Mesenchymal stem cell (in vitro differentiated cells and primary cell): Measurements from ENCODE around the gene DLAT.
"Not testable (repeated sequence)": the region's sequence is repeated elsewhere in the genome, so short reads cannot be mapped to it uniquely, and the experiment has no call there.

Source experiments
- DNase-seq: peaks from one replicate; pipeline ENCODE4 v3.0.0-alpha.2; 2013
- H2AFZ ChIP-seq: one replicate; pipeline ENCODE4 v1.6.1; 2013; ENCODE audit warnings: low read depth, mild to moderate bottlenecking, control low read depth, inconsistent platforms, low read length, moderate library complexity
- H2AK5ac ChIP-seq: 2 replicates; pipeline ENCODE4 v1.6.1; 2013; ENCODE audit warnings: low read length, moderate library complexity, mild to moderate bottlenecking, inconsistent platforms; ENCODE audit not compliant: severe bottlenecking
- H2BK120ac ChIP-seq: one replicate; pipeline ENCODE4 v1.6.1; 2013; ENCODE audit warnings: low read depth, mild to moderate bottlenecking, inconsistent platforms, low read length, moderate library complexity
- H2BK12ac ChIP-seq, 2 experiments: one replicate each; pipeline ENCODE4 v1.6.1; 2013; ENCODE audit warnings: inconsistent platforms in 2 of 2, low read length in 2 of 2, mild to moderate bottlenecking in 2 of 2, moderate library complexity in 2 of 2, control low read depth in 1 of 2
- H2BK15ac ChIP-seq: one replicate; pipeline ENCODE4 v1.6.1; 2013; ENCODE audit warnings: mild to moderate bottlenecking, low read depth, inconsistent platforms; ENCODE audit not compliant: poor library complexity, severe bottlenecking
- H2BK5ac ChIP-seq: 2 replicates; pipeline ENCODE4 v1.6.1; 2013; ENCODE audit warnings: low read depth, mild to moderate bottlenecking, low read length, control low read depth, inconsistent platforms; ENCODE audit not compliant: poor library complexity, severe bottlenecking
- H3K14ac ChIP-seq, 2 experiments: one replicate each; pipeline ENCODE4 v1.6.1; 2013; ENCODE audit warnings: inconsistent platforms in 2 of 2, low read length in 2 of 2, control low read depth in 1 of 2, mild to moderate bottlenecking in 1 of 2, moderate library complexity in 1 of 2
- H3K18ac ChIP-seq, 2 experiments: one replicate each; pipeline ENCODE4 v1.6.1; 2013; ENCODE audit warnings: inconsistent platforms in 2 of 2, low read length in 2 of 2, control low read depth in 1 of 2, low read depth in 1 of 2, mild to moderate bottlenecking in 1 of 2
- H3K23ac ChIP-seq, 2 experiments: one replicate each; pipeline ENCODE4 v1.6.1; 2013; ENCODE audit warnings: inconsistent platforms in 2 of 2, low read length in 2 of 2, mild to moderate bottlenecking in 2 of 2, moderate library complexity in 2 of 2, control low read depth in 1 of 2
- H3K27ac ChIP-seq: 2 replicates; pipeline ENCODE4 v1.5.1; 2013; ENCODE audit warnings: mild to moderate bottlenecking, moderate library complexity, low read length, control low read depth, inconsistent platforms; ENCODE audit not compliant: poor library complexity, severe bottlenecking
- H3K27me3 ChIP-seq, 2 experiments: 2 replicates each; pipeline versions ENCODE4 v1.6.1 to v1.7.0; 2013; ENCODE audit warnings: low read length in 2 of 2, mild to moderate bottlenecking in 2 of 2, moderate library complexity in 2 of 2, control low read depth in 1 of 2, inconsistent platforms in 1 of 2; ENCODE audit not compliant: control insufficient read depth in 1 of 2, insufficient read depth in 1 of 2
- H3K36me3 ChIP-seq, 2 experiments: 2 replicates each; pipeline versions ENCODE4 v1.6.1 to v1.7.0; 2013; ENCODE audit warnings: low read length in 2 of 2, control low read depth in 1 of 2, inconsistent platforms in 1 of 2, low read depth in 1 of 2, mild to moderate bottlenecking in 1 of 2; ENCODE audit not compliant: insufficient read depth in 2 of 2, control insufficient read depth in 1 of 2
- H3K4ac ChIP-seq, 2 experiments: one replicate each; pipeline ENCODE4 v1.6.1; 2013; ENCODE audit warnings: inconsistent platforms in 2 of 2, low read length in 2 of 2, mild to moderate bottlenecking in 2 of 2, moderate library complexity in 2 of 2, control low read depth in 1 of 2, low read depth in 1 of 2
- H3K4me1 ChIP-seq: 2 replicates; pipeline ENCODE4 v1.6.1; 2013; ENCODE audit warnings: low read depth, low read length, control low read depth; ENCODE audit not compliant: control insufficient read depth, insufficient read depth
- H3K4me2 ChIP-seq: 2 replicates; pipeline ENCODE4 v1.6.1; 2013; ENCODE audit warnings: low read length, mild to moderate bottlenecking, inconsistent platforms; ENCODE audit not compliant: poor library complexity, severe bottlenecking
- H3K4me3 ChIP-seq, 2 experiments: 2 replicates each; pipeline versions ENCODE4 v1.5.1 to v1.7.0; 2013; ENCODE audit warnings: low read length in 2 of 2, mild to moderate bottlenecking in 2 of 2, control low read depth in 1 of 2, low read depth in 1 of 2; ENCODE audit not compliant: insufficient read depth in 1 of 2
- H3K79me1 ChIP-seq: replicated peaks from 2 replicates; pipeline ENCODE4 v1.6.1; 2013; ENCODE audit warnings: mild to moderate bottlenecking, control low read depth, low read length, inconsistent platforms; ENCODE audit not compliant: poor library complexity, severe bottlenecking
- H3K9ac ChIP-seq: 2 replicates; pipeline ENCODE4 v1.7.0; 2013; ENCODE audit warnings: mild to moderate bottlenecking, low read length, moderate library complexity
- H3K9me3 ChIP-seq: 2 replicates; pipeline ENCODE4 v1.7.0; 2013; ENCODE audit warnings: mild to moderate bottlenecking, low read length; ENCODE audit not compliant: control insufficient read depth
- H4K8ac ChIP-seq: one replicate; pipeline ENCODE4 v1.6.1; 2013; ENCODE audit warnings: inconsistent platforms, mild to moderate bottlenecking, low read length, moderate library complexity
- H4K91ac ChIP-seq: one replicate; pipeline ENCODE4 v1.6.1; 2013; ENCODE audit warnings: mild to moderate bottlenecking, low read length, inconsistent platforms
- WGBS: methylation state at CpG from one replicate; pipeline ENCODE4 v1.1.7; 2013; ENCODE audit warnings: mixed read lengths; 5-methylcytosine and 5-hydroxymethylcytosine counted together

DLAT gene

GRCh38 chr11:112026784-112027410 is 1.7 kb downstream of the DLAT start:
- H2BK120ac ChIP-seq, H3K18ac ChIP-seq, H3K9ac ChIP-seq, H2BK12ac ChIP-seq, H2AK5ac ChIP-seq, H3K4me1 ChIP-seq, H3K4me2 ChIP-seq, H2BK5ac ChIP-seq, H2AFZ ChIP-seq, H3K4ac ChIP-seq, H3K27me3 ChIP-seq, H3K23ac ChIP-seq, H3K14ac ChIP-seq, H3K4me3 ChIP-seq, H2BK15ac ChIP-seq, H4K91ac ChIP-seq, H3K9me3 ChIP-seq, DNase-seq, H3K27ac ChIP-seq, H4K8ac ChIP-seq: not testable (repeated sequence)
- 100% methylated on average over 10 of the region's 49 CpGs for WGBS
- peaks cover 22% of the 10 kb centered on the region for H3K79me1 ChIP-seq
- peaks cover 20 to 46% of the 10 kb centered on the region in 2 experiments for H3K36me3 ChIP-seq

- H2AFZ ChIP-seq: no peak overlapping the region
- H3K36me3 ChIP-seq: peaks cover 29 to 61% of the 10 kb centered on the region in 2 experiments
- no peak overlapping the region for H2BK5ac ChIP-seq
- no peak overlapping the region for H2BK15ac ChIP-seq
- no peak overlapping the region for H4K8ac ChIP-seq
- H3K14ac ChIP-seq: no peak overlapping the region
- no peak overlapping the region for H3K27ac ChIP-seq
- no peak overlapping the region for H2BK120ac ChIP-seq
- H3K9me3 ChIP-seq: no peaks in the 10 kb centered on the region
- no peak overlapping the region for H3K9ac ChIP-seq
- H3K79me1 ChIP-seq: peaks cover 29% of the 10 kb centered on the region
- DNase-seq: no peak
- H2AK5ac ChIP-seq: no peak overlapping the region
- H4K91ac ChIP-seq: no peak overlapping the region
- WGBS: 96% methylated on average over 2 of the region's 2 CpGs
- no peak overlapping the region for H3K4me3 ChIP-seq
- H3K4me2 ChIP-seq: no peak overlapping the region
- no peaks in the 10 kb centered on the region for H3K4me1 ChIP-seq
- no peak overlapping the region for H2BK12ac ChIP-seq
- no peak overlapping the region for H3K4ac ChIP-seq
- H3K27me3 ChIP-seq: no peaks in the 10 kb centered on the region
- H3K23ac ChIP-seq: no peak overlapping the region
- no peak overlapping the region for H3K18ac ChIP-seq
These were observed 4.3 kb downstream of the DLAT start for GRCh38 chr11:112029460-112029859.

- Histone ChIP-seq H3K36me3 (peaks cover 30 to 76% of the 10 kb centered on the region in 2 experiments), H2AK5ac (no peak overlapping the region), H3K14ac (no peak overlapping the region), H4K8ac (no peak overlapping the region), H3K27ac (no peak overlapping the region), H3K4ac (no peak overlapping the region), H2BK15ac (no peak overlapping the region), H3K4me1 (no peaks in the 10 kb centered on the region), H2BK120ac (no peak overlapping the region), H2BK12ac (no peak overlapping the region), H2AFZ (no peak overlapping the region), H2BK5ac (no peak overlapping the region), H3K18ac (no peak overlapping the region), H3K9me3 (no peaks in the 10 kb centered on the region), H3K4me3 (no peak overlapping the region), H3K27me3 (no peaks in the 10 kb centered on the region), H3K9ac (no peak overlapping the region), H3K4me2 (no peak overlapping the region), H3K79me1 (peaks cover 25% of the 10 kb centered on the region), H4K91ac (no peak overlapping the region), H3K23ac (no peak overlapping the region)
- DNase-seq: no peak
- WGBS: 98% methylated on average over 2 of the region's 3 CpGs
These were observed 8.7 kb downstream of the DLAT start for GRCh38 chr11:112033902-112034301.

- Histone ChIP-seq H2AFZ (no peak overlapping the region), H2AK5ac (no peak overlapping the region), H3K4me2 (no peak overlapping the region), H3K4me1 (no peaks in the 10 kb centered on the region), H3K27ac (no peak overlapping the region), H4K8ac (no peak overlapping the region), H3K79me1 (peaks cover 13% of the 10 kb centered on the region), H3K18ac (no peak overlapping the region), H3K23ac (no peak overlapping the region), H3K27me3 (no peaks in the 10 kb centered on the region), H2BK15ac (no peak overlapping the region), H2BK5ac (no peak overlapping the region), H3K4ac (no peak overlapping the region), H3K9ac (no peak overlapping the region), H3K36me3 (peaks cover 11 to 71% of the 10 kb centered on the region in 2 experiments), H2BK12ac (no peak overlapping the region), H3K14ac (no peak overlapping the region), H4K91ac (no peak overlapping the region), H2BK120ac (no peak overlapping the region), H3K4me3 (no peak overlapping the region), H3K9me3 (no peaks in the 10 kb centered on the region)
- no peak for DNase-seq
These were observed 12.3 kb downstream of the DLAT start for GRCh38 chr11:112037527-112037926.
